Neural crest cell (in vitro differentiated cells): ENCODE data around the gene FHIT. TPM values are rescaled to one million over a fixed set of nuclear protein-coding genes. Genes with fewer than 3 reads are reported as not detected.
A peak's percentile ranks its signal among the peaks of the same experiment; 100 is the strongest.

Source experiments
- DNase-seq: peaks from one replicate; pipeline ENCODE4 v3.0.0; 2021; ENCODE audit warnings: low read depth, mixed read lengths, low spot score
- H3K27ac Mint-ChIP-seq: one replicate; pipeline ENCODE4 v1.8.0; 2021; ENCODE audit warnings: mild to moderate bottlenecking, mixed read lengths; ENCODE audit not compliant: unreplicated experiment
- H3K27me3 Mint-ChIP-seq: 2 replicates; pipeline ENCODE4 v1.8.0; 2021; ENCODE audit warnings: low read depth, mild to moderate bottlenecking, mixed read lengths
- H3K36me3 Mint-ChIP-seq: 2 replicates; pipeline ENCODE4 v1.8.0; 2021; ENCODE audit warnings: low read depth, mild to moderate bottlenecking, mixed read lengths
- H3K4me1 Mint-ChIP-seq: 2 replicates; pipeline ENCODE4 v1.8.0; 2021; ENCODE audit warnings: mixed read lengths
- H3K4me3 Mint-ChIP-seq: one replicate; pipeline ENCODE4 v1.8.0; 2021; ENCODE audit warnings: mild to moderate bottlenecking, mixed read lengths
- H3K9me3 Mint-ChIP-seq: 2 replicates; pipeline ENCODE4 v1.8.0; 2021; ENCODE audit warnings: mixed read lengths
- total RNA-seq: library from RNA; stranded (reverse); gene quantifications from 2 replicates; pipeline ENCODE4 v1.2.1, GENCODE V29; 2021
- TF ChIP-seq, protein P1 (sequence below): fragments of 200-600 bp; sonication (generic); conservative IDR thresholded peaks from 2 replicates; pipeline ENCODE4 v1.5.0; 2021; ENCODE audit warnings: antibody characterized with exemption, mild to moderate bottlenecking

The FHIT gene
- total RNA-seq, 1 donor from 2014 or later = 5.2 TPM

DNA sequence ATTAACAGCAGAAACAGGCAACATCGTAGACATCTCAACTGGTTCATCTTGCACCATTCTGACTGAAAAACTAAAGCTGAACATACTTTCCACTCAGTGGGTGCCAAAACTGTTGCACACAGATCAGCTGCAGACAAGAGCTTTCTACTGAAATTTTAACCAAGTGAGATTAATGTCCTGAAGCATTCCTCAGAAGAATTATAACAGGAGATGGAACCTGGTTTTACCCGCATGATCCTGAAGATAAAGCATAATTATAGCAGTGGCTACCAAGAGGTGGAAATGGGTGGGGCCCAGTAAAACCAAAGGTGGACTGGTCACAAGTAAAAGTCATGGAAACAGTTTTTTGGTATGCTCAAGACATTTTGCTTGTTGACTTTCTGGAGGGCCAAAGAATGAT lies 858.8 kb downstream of the FHIT start:
- H3K36me3 Mint-ChIP-seq = no peaks in the 10 kb centered on the region
- TF ChIP-seq, protein P1, sequence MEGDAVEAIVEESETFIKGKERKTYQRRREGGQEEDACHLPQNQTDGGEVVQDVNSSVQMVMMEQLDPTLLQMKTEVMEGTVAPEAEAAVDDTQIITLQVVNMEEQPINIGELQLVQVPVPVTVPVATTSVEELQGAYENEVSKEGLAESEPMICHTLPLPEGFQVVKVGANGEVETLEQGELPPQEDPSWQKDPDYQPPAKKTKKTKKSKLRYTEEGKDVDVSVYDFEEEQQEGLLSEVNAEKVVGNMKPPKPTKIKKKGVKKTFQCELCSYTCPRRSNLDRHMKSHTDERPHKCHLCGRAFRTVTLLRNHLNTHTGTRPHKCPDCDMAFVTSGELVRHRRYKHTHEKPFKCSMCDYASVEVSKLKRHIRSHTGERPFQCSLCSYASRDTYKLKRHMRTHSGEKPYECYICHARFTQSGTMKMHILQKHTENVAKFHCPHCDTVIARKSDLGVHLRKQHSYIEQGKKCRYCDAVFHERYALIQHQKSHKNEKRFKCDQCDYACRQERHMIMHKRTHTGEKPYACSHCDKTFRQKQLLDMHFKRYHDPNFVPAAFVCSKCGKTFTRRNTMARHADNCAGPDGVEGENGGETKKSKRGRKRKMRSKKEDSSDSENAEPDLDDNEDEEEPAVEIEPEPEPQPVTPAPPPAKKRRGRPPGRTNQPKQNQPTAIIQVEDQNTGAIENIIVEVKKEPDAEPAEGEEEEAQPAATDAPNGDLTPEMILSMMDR = no peak
- no peak for DNase-seq

DNA sequence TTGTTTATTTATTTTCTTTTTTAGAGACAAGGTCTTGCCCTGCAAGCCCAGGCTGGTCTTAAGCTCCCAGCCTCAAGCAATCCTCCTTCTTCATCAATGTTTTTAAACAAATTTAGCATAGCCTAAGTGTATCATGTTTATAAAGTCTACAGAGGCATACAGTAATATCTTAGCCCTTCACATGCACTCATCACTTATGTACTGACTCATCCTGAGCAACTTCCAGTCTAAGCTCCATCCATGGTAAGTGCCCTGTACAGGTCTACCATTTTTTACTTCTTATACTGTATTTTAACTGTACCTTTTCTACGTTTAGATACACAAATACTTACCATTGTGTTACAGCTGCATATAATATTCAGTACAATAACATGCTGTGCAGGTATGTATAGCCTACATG lies 860.0 kb downstream of the FHIT start:
- no peaks in the 10 kb centered on the region for H3K27me3 Mint-ChIP-seq
- no peaks in the 10 kb centered on the region for H3K9me3 Mint-ChIP-seq
- H3K4me1 Mint-ChIP-seq = no peaks in the 10 kb centered on the region

More for the DNA sequence above, 858.8 kb downstream of the FHIT start:
- H3K27ac Mint-ChIP-seq = no peak overlapping the region
- no peaks in the 10 kb centered on the region for H3K9me3 Mint-ChIP-seq
- H3K4me3 Mint-ChIP-seq = no peak overlapping the region
- no peaks in the 10 kb centered on the region for H3K4me1 Mint-ChIP-seq
- no peaks in the 10 kb centered on the region for H3K27me3 Mint-ChIP-seq

DNA sequence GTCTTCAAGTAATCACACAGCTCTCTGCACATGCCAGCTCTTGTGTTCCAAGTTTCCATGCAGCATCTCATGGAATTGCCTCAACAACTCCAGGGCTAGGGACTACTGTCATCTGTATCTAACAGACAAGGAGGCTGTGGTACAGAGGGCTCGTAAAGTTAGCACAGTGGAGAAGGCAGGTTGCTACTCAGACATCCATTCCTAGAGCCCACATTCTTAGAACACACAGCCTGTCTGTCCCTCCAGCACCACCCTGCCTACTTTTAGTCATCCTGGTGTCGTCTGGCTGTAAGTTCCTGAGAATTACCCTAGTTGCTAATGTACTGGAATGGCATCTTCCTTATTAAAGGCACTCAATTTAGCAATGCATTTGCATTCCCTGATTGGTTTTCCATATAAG lies 862.5 kb downstream of the FHIT start:
- DNase-seq = no peak
- Mint-ChIP-seq H3K36me3 (no peaks in the 10 kb centered on the region), H3K9me3 (no peaks in the 10 kb centered on the region), H3K27me3 (no peaks in the 10 kb centered on the region), H3K4me3 (no peak overlapping the region), H3K4me1 (no peaks in the 10 kb centered on the region), H3K27ac (peak overlapping the region; percentile 37)
- TF ChIP-seq, protein P1 = no peak

More for the DNA sequence above, 860.0 kb downstream of the FHIT start:
- Mint-ChIP-seq H3K4me3 (no peak overlapping the region), H3K27ac (no peak overlapping the region), H3K36me3 (no peaks in the 10 kb centered on the region)
- TF ChIP-seq, protein P1 = no peak
- no peak for DNase-seq

DNA sequence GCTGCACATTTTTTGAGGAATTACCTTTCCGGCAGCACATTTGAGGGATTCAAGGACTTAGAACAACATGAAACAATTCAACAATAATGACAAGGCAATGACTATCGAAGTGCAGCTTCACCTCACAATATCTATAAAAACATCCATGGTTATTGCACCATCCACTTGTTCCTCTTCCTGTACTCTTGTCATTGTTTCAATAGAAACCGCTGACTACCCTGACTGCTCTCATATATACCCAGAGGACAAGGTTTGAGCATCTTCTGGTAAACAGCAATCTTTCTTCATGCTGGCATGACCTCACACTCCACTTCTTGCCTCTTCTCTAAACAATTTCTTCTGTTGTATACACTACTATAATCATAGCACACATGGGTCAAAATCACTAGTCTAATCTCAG lies 864.9 kb downstream of the FHIT start:
- TF ChIP-seq, protein P1 = no peak
- Mint-ChIP-seq H3K36me3 (no peaks in the 10 kb centered on the region), H3K4me3 (no peak overlapping the region), H3K27me3 (no peaks in the 10 kb centered on the region), H3K9me3 (no peaks in the 10 kb centered on the region), H3K4me1 (no peaks in the 10 kb centered on the region), H3K27ac (no peak overlapping the region)
- no peak for DNase-seq

DNA sequence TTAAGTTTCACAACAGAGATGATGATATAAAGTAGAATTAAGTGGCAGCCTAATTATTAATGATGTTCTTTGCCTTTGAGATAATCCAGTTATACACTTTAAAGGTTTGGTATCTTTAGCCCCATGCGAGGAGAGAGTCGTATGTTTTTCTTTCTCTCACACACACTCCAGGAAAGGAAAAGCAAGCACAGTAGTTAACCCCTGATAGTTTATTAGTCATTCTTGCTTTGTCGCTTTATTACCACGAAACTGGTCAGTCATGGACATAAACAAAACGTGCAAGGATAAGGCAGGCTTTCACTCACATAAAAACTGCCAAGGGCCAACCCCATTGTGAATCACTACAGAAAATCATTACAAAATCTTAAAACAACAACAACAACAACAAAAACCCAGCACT lies 866.9 kb downstream of the FHIT start:
- H3K4me3 Mint-ChIP-seq = no peak overlapping the region
- TF ChIP-seq, protein P1 = no peak
- no peaks in the 10 kb centered on the region for H3K36me3 Mint-ChIP-seq
- no peaks in the 10 kb centered on the region for H3K4me1 Mint-ChIP-seq
- H3K27me3 Mint-ChIP-seq = no peaks in the 10 kb centered on the region
- H3K9me3 Mint-ChIP-seq = no peaks in the 10 kb centered on the region
- H3K27ac Mint-ChIP-seq = no peak overlapping the region
- no peak for DNase-seq

DNA sequence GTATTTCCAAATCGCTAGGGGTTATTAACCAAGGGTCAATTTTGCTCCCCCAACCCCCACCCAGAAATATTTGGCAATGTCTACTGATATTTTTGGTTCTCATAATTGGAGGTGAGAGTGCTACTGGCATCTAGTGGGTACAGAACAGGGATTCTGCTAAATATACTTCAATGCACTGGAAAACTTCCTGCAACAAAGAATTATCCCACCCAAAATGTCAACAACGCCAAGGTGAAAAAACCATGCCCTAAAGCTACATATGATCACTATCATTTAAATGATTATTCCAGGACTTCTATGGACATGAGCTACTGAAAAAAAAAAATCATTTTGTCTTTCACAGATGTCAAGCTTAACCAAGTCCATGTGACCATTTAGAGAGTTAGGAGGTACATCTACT lies 867.9 kb downstream of the FHIT start:
- H3K36me3 Mint-ChIP-seq = no peaks in the 10 kb centered on the region
- TF ChIP-seq, protein P1 = no peak
- H3K27me3 Mint-ChIP-seq = no peaks in the 10 kb centered on the region
- H3K27ac Mint-ChIP-seq = no peak overlapping the region
- no peak overlapping the region for H3K4me3 Mint-ChIP-seq
- no peak for DNase-seq
- no peaks in the 10 kb centered on the region for H3K4me1 Mint-ChIP-seq
- no peaks in the 10 kb centered on the region for H3K9me3 Mint-ChIP-seq
